ENCODE data around the gene SLC35D1. TPM values are rescaled to one million over a fixed set of nuclear protein-coding genes. Genes with fewer than 3 reads are reported as not detected.

SLC35D1 gene
- total and polyA plus RNA-seq, 4 donors = 22.9 to 100 (median 29.5) TPM

GRCh38 chr1:66993076-66993475 lies 60.9 kb downstream of the SLC35D1 start:
- H3K4me3 ChIP-seq (ENCODE audit: low read depth in 1 of 3, low read length in 3 of 3) = no peak overlapping the region
- DNase-seq (ENCODE audit: low spot score) = no peak
- no peak overlapping the region for H3K9ac ChIP-seq (ENCODE audit: low read depth in 1 of 2, low read length in 2 of 2)
- H3K27ac ChIP-seq (ENCODE audit: low read depth in 1 of 2, low read length in 2 of 2) = no peak overlapping the region
- 98% methylated on average over 3 of the region's 3 CpGs for WGBS
- TF ChIP-seq HNF4G (IDR thresholded peaks at IDR 0.05) (no peak), JUND (IDR thresholded peaks at IDR 0.05) (no peak), FOXA1 (IDR thresholded peaks at IDR 0.05) (no peak), RXRA (IDR thresholded peaks at IDR 0.05) (no peak), GABPA (IDR thresholded peaks at IDR 0.05 in 1 of 2, conservative IDR thresholded peaks at IDR 0.05 in 1 of 2) (no peak)
- no peaks in the 10 kb centered on the region for H3K27me3 ChIP-seq (ENCODE audit: control insufficient read depth in 4 of 4, insufficient read depth in 4 of 4, low read length in 3 of 4)
- H3K4me1 ChIP-seq (ENCODE audit: control insufficient read depth in 4 of 4, insufficient read depth in 4 of 4, low read length in 3 of 4) = no peaks in the 10 kb centered on the region
- peaks cover 1 to 21% (median 9%) of the 10 kb centered on the region in 4 donors for H3K36me3 ChIP-seq (ENCODE audit: control insufficient read depth in 4 of 4, insufficient read depth in 3 of 4, low read depth in 1 of 4, low read length in 3 of 4)
- H3K9me3 ChIP-seq (ENCODE audit: control insufficient read depth in 4 of 4, low read length in 3 of 4) = no peaks in the 10 kb centered on the region

DNA sequence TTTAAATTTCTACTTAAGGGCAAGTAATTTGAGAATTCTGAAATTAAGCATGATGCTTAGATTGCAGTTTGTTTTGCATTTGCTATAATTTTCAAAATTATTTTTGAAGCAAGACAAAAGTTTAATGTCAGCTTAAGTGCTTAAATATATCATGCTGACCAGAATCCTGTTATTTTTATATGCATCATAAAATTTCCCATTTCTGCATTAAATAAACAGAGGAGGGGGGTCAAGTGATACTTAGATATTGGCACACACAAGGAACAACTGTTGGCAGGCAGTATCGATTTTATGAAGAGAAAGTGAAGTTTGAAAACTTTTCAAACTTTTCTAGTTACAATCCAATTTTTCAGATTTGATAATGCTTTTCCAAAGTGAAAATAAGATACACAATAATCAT lies 68.1 kb downstream of the SLC35D1 start:
- H3K36me3 ChIP-seq (ENCODE audit: control insufficient read depth in 4 of 4, insufficient read depth in 3 of 4, low read depth in 1 of 4, low read length in 3 of 4) = peaks cover 0 to 11% (median 5%) of the 10 kb centered on the region in 4 donors
- no peaks in the 10 kb centered on the region for H3K27me3 ChIP-seq (ENCODE audit: control insufficient read depth in 4 of 4, insufficient read depth in 4 of 4, low read length in 3 of 4)
- H3K27ac ChIP-seq (ENCODE audit: low read depth in 1 of 2, low read length in 2 of 2) = no peak overlapping the region
- WGBS = 18% methylated on average over 1 of the region's 1 CpG
- peaks cover 0 to 31% (median 14%) of the 10 kb centered on the region in 4 donors for H3K4me1 ChIP-seq (ENCODE audit: control insufficient read depth in 4 of 4, insufficient read depth in 4 of 4, low read length in 3 of 4)
- no peak for DNase-seq (ENCODE audit: low spot score)
- no peak overlapping the region for H3K9ac ChIP-seq (ENCODE audit: low read depth in 1 of 2, low read length in 2 of 2)
- no peak overlapping the region for H3K4me3 ChIP-seq (ENCODE audit: low read depth in 1 of 3, low read length in 3 of 3)
- TF ChIP-seq RXRA (IDR thresholded peaks at IDR 0.05) (no peak), CTCF (IDR thresholded peaks at IDR 0.05; ENCODE audit: low read depth, low read length, missing input control) (no peak), SP1 (IDR thresholded peaks at IDR 0.05) (no peak), GABPA (IDR thresholded peaks at IDR 0.05 in 1 of 2, conservative IDR thresholded peaks at IDR 0.05 in 1 of 2) (no peak), HNF4G (IDR thresholded peaks at IDR 0.05) (no peak), ATF3 (IDR thresholded peaks at IDR 0.05) (no peak), HNF4A (conservative IDR thresholded peaks at IDR 0.05) (no peak), EGR1 (IDR thresholded peaks at IDR 0.05; ENCODE audit: low read depth in 2 of 2) (no peak), RAD21 (IDR thresholded peaks at IDR 0.05) (no peak), NR2F2 (IDR thresholded peaks at IDR 0.05) (no peak), ZBTB33 (IDR thresholded peaks at IDR 0.05) (no peak), FOXA2 (IDR thresholded peaks at IDR 0.05) (no peak), MAX (IDR thresholded peaks at IDR 0.05) (no peak), FOXA1 (IDR thresholded peaks at IDR 0.05) (no peak), JUND (IDR thresholded peaks at IDR 0.05) (no peak), TAF1 (conservative IDR thresholded peaks at IDR 0.05) (no peak), YY1 (IDR thresholded peaks at IDR 0.05) (no peak)
- TF ChIP-seq, protein P1, sequence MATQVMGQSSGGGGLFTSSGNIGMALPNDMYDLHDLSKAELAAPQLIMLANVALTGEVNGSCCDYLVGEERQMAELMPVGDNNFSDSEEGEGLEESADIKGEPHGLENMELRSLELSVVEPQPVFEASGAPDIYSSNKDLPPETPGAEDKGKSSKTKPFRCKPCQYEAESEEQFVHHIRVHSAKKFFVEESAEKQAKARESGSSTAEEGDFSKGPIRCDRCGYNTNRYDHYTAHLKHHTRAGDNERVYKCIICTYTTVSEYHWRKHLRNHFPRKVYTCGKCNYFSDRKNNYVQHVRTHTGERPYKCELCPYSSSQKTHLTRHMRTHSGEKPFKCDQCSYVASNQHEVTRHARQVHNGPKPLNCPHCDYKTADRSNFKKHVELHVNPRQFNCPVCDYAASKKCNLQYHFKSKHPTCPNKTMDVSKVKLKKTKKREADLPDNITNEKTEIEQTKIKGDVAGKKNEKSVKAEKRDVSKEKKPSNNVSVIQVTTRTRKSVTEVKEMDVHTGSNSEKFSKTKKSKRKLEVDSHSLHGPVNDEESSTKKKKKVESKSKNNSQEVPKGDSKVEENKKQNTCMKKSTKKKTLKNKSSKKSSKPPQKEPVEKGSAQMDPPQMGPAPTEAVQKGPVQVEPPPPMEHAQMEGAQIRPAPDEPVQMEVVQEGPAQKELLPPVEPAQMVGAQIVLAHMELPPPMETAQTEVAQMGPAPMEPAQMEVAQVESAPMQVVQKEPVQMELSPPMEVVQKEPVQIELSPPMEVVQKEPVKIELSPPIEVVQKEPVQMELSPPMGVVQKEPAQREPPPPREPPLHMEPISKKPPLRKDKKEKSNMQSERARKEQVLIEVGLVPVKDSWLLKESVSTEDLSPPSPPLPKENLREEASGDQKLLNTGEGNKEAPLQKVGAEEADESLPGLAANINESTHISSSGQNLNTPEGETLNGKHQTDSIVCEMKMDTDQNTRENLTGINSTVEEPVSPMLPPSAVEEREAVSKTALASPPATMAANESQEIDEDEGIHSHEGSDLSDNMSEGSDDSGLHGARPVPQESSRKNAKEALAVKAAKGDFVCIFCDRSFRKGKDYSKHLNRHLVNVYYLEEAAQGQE (IDR thresholded peaks at IDR 0.05) = no peak
- H3K9me3 ChIP-seq (ENCODE audit: control insufficient read depth in 4 of 4, low read length in 3 of 4) = no peaks in the 10 kb centered on the region

All from liver (tissue), 9 donors.